Fibroblast of lung (primary cell): ENCODE data around the gene C12orf42. TPM values are rescaled to one million over a fixed set of nuclear protein-coding genes. Genes with fewer than 3 reads are reported as not detected.

Experiments
- DNase-seq, 2 donors: peaks; one replicate each; pipeline versions ENCODE4 v3.0.0 to v3.0.0-alpha.2; 2010; ENCODE audit warnings: low read depth in 2 of 2
- H2AFZ ChIP-seq: 2 replicates; pipeline ENCODE4 v1.5.1; 2012; ENCODE audit warnings: low read length, control low read depth, inconsistent platforms
- H3K27ac ChIP-seq: 2 replicates; pipeline ENCODE4 v1.5.1; 2011; ENCODE audit warnings: low read length, control low read depth; ENCODE audit not compliant: insufficient read depth
- H3K27me3 ChIP-seq: 2 replicates; pipeline ENCODE4 v1.5.1; 2011; ENCODE audit warnings: mild to moderate bottlenecking, low read length; ENCODE audit not compliant: control insufficient read depth, insufficient read depth
- H3K36me3 ChIP-seq: 2 replicates; pipeline ENCODE4 v1.5.1; 2011; ENCODE audit warnings: low read length; ENCODE audit not compliant: control insufficient read depth, insufficient read depth
- H3K4me1 ChIP-seq: 2 replicates; pipeline ENCODE4 v1.5.1; 2011; ENCODE audit warnings: low read length; ENCODE audit not compliant: control insufficient read depth, insufficient read depth; ENCODE audit errors: extremely low read depth
- H3K4me2 ChIP-seq: 2 replicates; pipeline ENCODE4 v1.5.1; 2011; ENCODE audit warnings: low read length, control low read depth; ENCODE audit not compliant: insufficient read depth; ENCODE audit errors: extremely low read depth
- H3K4me3 ChIP-seq, 4 experiments: fragments of 200-600 bp in 1 of 4; sonication (generic) in 1 of 4; replicated peaks in 1 of 4; 2 replicates each; pipeline ENCODE4 v1.5.1; 2011 to 2016; ENCODE audit warnings: low read length in 4 of 4, low read depth in 3 of 4, mild to moderate bottlenecking in 3 of 4, control low read depth in 2 of 4, inconsistent platforms in 1 of 4, mixed read lengths in 1 of 4; ENCODE audit not compliant: insufficient read depth in 1 of 4; ENCODE audit errors: control extremely low read depth in 1 of 4
- H3K79me2 ChIP-seq: 2 replicates; pipeline ENCODE4 v1.5.1; 2012; ENCODE audit warnings: mild to moderate bottlenecking, low read length, inconsistent platforms; ENCODE audit not compliant: control insufficient read depth, insufficient read depth
- H3K9ac ChIP-seq: 2 replicates; pipeline ENCODE4 v1.5.1; 2011; ENCODE audit warnings: mild to moderate bottlenecking, low read length, control low read depth; ENCODE audit not compliant: insufficient read depth
- H3K9me3 ChIP-seq: 2 replicates; pipeline ENCODE4 v1.5.1; 2012; ENCODE audit warnings: low read depth, low read length; ENCODE audit not compliant: control insufficient read depth, insufficient read depth
- H4K20me1 ChIP-seq: 2 replicates; pipeline ENCODE4 v1.5.1; 2011; ENCODE audit warnings: low read length; ENCODE audit not compliant: control insufficient read depth, insufficient read depth; ENCODE audit errors: extremely low read depth
- EZH2 ChIP-seq: IDR thresholded peaks from 2 replicates; pipeline ENCODE4 v1.5.1; 2012; ENCODE audit warnings: low read length, control low read depth, mild to moderate bottlenecking; ENCODE audit errors: missing control alignments
- polyA plus RNA-seq, 2 donors: library from polyadenylated mRNA; depleted of rRNA in 1 of 2; stranded (reverse) in 1 of 2; unstranded in 1 of 2; fragments of >200 nt; gene quantifications; 2 replicates each; pipeline ENCODE4 v1.2.1, GENCODE V29; 2011 to 2012; ENCODE audit warnings: missing spikeins in 1 of 2
- total RNA-seq: library from RNA; depleted of rRNA; stranded (reverse); fragments of >200 nt; gene quantifications from 2 replicates; pipeline ENCODE4 v1.2.1, GENCODE V29; 2014
- TF ChIP-seq, protein P1 (sequence below), 2 donors: IDR thresholded peaks in 1 of 2; conservative IDR thresholded peaks in 1 of 2; 1 replicate in 1 of 2; 2 replicates in 1 of 2; pipeline ENCODE4 v1.5.1; 2011 to 2012; ENCODE audit warnings: low read length in 2 of 2, control low read depth in 1 of 2, inconsistent platforms in 1 of 2, low read depth in 1 of 2, mild to moderate bottlenecking in 1 of 2

The C12orf42 gene
- total and polyA plus RNA-seq, 2 donors (not counting 1 experiment from before 2014, with no cell fraction given): not detected

DNA sequence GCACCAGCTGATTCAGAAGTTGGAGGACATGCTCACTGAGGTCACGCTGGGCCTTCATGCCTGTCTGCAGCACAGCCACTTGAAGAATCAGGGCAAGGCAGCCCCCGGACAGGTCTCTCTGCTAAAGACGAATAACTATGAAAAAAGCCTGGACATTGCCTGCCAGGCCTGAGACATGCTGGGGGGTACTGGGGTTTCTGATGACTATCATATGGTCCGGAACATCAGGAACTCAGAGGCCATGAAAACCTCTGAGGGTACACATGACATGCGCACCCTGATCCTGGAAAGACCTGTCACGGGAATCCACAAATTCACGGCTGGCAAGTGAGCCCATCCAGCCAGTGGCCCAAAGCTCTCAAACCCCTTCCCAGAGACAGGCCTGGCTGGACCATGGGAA, 8.8 kb upstream of the C12orf42 start:
- Histone ChIP-seq H3K4me3 (no peak overlapping the region), H4K20me1 (no peaks in the 10 kb centered on the region), H3K79me2 (no peaks in the 10 kb centered on the region), H3K27ac (no peak overlapping the region), H3K4me2 (no peak overlapping the region), H2AFZ (no peak overlapping the region), H3K27me3 (no peaks in the 10 kb centered on the region), H3K9ac (no peak overlapping the region), H3K9me3 (no peaks in the 10 kb centered on the region), H3K36me3 (no peaks in the 10 kb centered on the region), H3K4me1 (no peaks in the 10 kb centered on the region)
- DNase-seq: no peak
- TF ChIP-seq, protein P1, sequence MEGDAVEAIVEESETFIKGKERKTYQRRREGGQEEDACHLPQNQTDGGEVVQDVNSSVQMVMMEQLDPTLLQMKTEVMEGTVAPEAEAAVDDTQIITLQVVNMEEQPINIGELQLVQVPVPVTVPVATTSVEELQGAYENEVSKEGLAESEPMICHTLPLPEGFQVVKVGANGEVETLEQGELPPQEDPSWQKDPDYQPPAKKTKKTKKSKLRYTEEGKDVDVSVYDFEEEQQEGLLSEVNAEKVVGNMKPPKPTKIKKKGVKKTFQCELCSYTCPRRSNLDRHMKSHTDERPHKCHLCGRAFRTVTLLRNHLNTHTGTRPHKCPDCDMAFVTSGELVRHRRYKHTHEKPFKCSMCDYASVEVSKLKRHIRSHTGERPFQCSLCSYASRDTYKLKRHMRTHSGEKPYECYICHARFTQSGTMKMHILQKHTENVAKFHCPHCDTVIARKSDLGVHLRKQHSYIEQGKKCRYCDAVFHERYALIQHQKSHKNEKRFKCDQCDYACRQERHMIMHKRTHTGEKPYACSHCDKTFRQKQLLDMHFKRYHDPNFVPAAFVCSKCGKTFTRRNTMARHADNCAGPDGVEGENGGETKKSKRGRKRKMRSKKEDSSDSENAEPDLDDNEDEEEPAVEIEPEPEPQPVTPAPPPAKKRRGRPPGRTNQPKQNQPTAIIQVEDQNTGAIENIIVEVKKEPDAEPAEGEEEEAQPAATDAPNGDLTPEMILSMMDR (conservative IDR thresholded peaks at IDR 0.05 in 1 of 2, IDR thresholded peaks at IDR 0.05 in 1 of 2; ENCODE audit: low read depth in 1 of 2, low read length in 2 of 2): no peak
- TF ChIP-seq EZH2: no peak

GRCh38 chr12:103503546-103504480, 8.0 kb upstream of the C12orf42 start:
- no peaks in the 10 kb centered on the region for H3K9me3 ChIP-seq
- no peak for DNase-seq
- H2AFZ ChIP-seq: no peak overlapping the region
- H3K79me2 ChIP-seq: no peaks in the 10 kb centered on the region
- TF ChIP-seq, protein P1 (conservative IDR thresholded peaks at IDR 0.05 in 1 of 2, IDR thresholded peaks at IDR 0.05 in 1 of 2; ENCODE audit: low read depth in 1 of 2, low read length in 2 of 2): no peak
- TF ChIP-seq EZH2: no peak
- no peak overlapping the region for H3K9ac ChIP-seq
- no peaks in the 10 kb centered on the region for H3K4me1 ChIP-seq
- no peak overlapping the region for H3K4me3 ChIP-seq
- no peaks in the 10 kb centered on the region for H3K27me3 ChIP-seq
- no peaks in the 10 kb centered on the region for H4K20me1 ChIP-seq
- H3K27ac ChIP-seq: no peak overlapping the region
- no peaks in the 10 kb centered on the region for H3K36me3 ChIP-seq
- no peak overlapping the region for H3K4me2 ChIP-seq

- Histone ChIP-seq H3K27ac (no peak overlapping the region), H3K9me3 (no peaks in the 10 kb centered on the region), H4K20me1 (no peaks in the 10 kb centered on the region), H3K27me3 (no peaks in the 10 kb centered on the region), H2AFZ (no peak overlapping the region), H3K4me3 (no peak overlapping the region), H3K4me1 (no peaks in the 10 kb centered on the region), H3K79me2 (no peaks in the 10 kb centered on the region), H3K36me3 (no peaks in the 10 kb centered on the region), H3K9ac (no peak overlapping the region), H3K4me2 (no peak overlapping the region)
- no peak for DNase-seq
- TF ChIP-seq, protein P1 (conservative IDR thresholded peaks at IDR 0.05 in 1 of 2, IDR thresholded peaks at IDR 0.05 in 1 of 2; ENCODE audit: low read depth in 1 of 2, low read length in 2 of 2): no peak
- TF ChIP-seq EZH2: no peak
These were observed 5.7 kb upstream of the C12orf42 start for GRCh38 chr12:103501447-103501846.
